B cell (primary cell): ENCODE measurements around the gene FAM118A.

Experiments used
- EZH2 ChIP-seq: IDR thresholded peaks from 2 replicates; pipeline ENCODE4 v1.6.1; 2012; ENCODE audit warnings: borderline replicate concordance, low read depth, mild to moderate bottlenecking, moderate library complexity, low read length; ENCODE audit not compliant: insufficient read depth, poor library complexity, severe bottlenecking
- TF ChIP-seq, protein P1 (sequence below): fragments of 200-600 bp; IDR thresholded peaks from one replicate; pipeline ENCODE4 v1.8.0; 2022; ENCODE audit warnings: antibody characterized with exemption, mild to moderate bottlenecking

- TF ChIP-seq, protein P1, sequence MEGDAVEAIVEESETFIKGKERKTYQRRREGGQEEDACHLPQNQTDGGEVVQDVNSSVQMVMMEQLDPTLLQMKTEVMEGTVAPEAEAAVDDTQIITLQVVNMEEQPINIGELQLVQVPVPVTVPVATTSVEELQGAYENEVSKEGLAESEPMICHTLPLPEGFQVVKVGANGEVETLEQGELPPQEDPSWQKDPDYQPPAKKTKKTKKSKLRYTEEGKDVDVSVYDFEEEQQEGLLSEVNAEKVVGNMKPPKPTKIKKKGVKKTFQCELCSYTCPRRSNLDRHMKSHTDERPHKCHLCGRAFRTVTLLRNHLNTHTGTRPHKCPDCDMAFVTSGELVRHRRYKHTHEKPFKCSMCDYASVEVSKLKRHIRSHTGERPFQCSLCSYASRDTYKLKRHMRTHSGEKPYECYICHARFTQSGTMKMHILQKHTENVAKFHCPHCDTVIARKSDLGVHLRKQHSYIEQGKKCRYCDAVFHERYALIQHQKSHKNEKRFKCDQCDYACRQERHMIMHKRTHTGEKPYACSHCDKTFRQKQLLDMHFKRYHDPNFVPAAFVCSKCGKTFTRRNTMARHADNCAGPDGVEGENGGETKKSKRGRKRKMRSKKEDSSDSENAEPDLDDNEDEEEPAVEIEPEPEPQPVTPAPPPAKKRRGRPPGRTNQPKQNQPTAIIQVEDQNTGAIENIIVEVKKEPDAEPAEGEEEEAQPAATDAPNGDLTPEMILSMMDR = no peak
- no peak for TF ChIP-seq EZH2
Measured at GRCh38 chr22:45357490-45357889, 47.8 kb downstream of the FAM118A start.
